Left lung (tissue), 10 donors: ENCODE measurements around the gene NOTCH1. TPM values are rescaled to one million over a fixed set of nuclear protein-coding genes. Genes with fewer than 3 reads are reported as not detected.

Source experiments
- ATAC-seq: fragments of 200-7000 bp; cut with Tn5 transposase; one replicate; pipeline ENCODE4 v1.9.1; 2020; ENCODE audit warnings: moderate library complexity
- DNase-seq, 4 donors: peaks; one replicate each; pipeline ENCODE4 v3.0.0-alpha.2; 2013 to 2020
- H3K27ac ChIP-seq, 2 donors: fragments of 200-600 bp; sonication (generic) in 1 of 2; one replicate each; pipeline versions ENCODE4 v1.5.0 to v1.8.0; 2020 to 2021
- H3K27me3 ChIP-seq, 2 donors: fragments of 200-600 bp; sonication (generic) in 1 of 2; one replicate each; pipeline versions ENCODE4 v1.5.0 to v1.8.0; 2020 to 2021
- H3K36me3 ChIP-seq, 2 donors: fragments of 200-600 bp; sonication (generic) in 1 of 2; one replicate each; pipeline versions ENCODE4 v1.5.0 to v1.8.0; 2020 to 2021
- H3K4me1 ChIP-seq, 2 donors: fragments of 200-600 bp; one replicate each; pipeline ENCODE4 v1.8.0; 2021
- H3K4me3 ChIP-seq, 2 donors: fragments of 200-600 bp; sonication (generic) in 1 of 2; one replicate each; pipeline versions ENCODE4 v1.5.0 to v1.8.0; 2020 to 2021; ENCODE audit warnings: mild to moderate bottlenecking in 1 of 2
- H3K9me3 ChIP-seq, 2 donors: fragments of 200-600 bp; sonication (generic) in 1 of 2; one replicate each; pipeline versions ENCODE4 v1.5.0 to v1.8.0; 2020 to 2021
- CTCF ChIP-seq, 2 donors: fragments of 200-600 bp; sonication (generic) in 1 of 2; IDR thresholded peaks; one replicate each; pipeline versions ENCODE4 v1.5.0 to v1.8.0; 2021; ENCODE audit warnings: antibody characterized with exemption in 2 of 2
- intact Hi-C, 2 donors: fragments of 100-400 bp; cut with DNase I; formaldehyde crosslinking; loops; one replicate each; pipeline versions ENCODE4 v1.11.2 to v1.14.2; 2022
- polyA plus RNA-seq, 6 donors: library from polyadenylated mRNA; unstranded; fragments of 120-200 nt; gene quantifications; one replicate each; pipeline ENCODE4 v1.2.1, GENCODE V29; 2013; ENCODE audit not compliant: insufficient read length in 6 of 6
- total RNA-seq, 2 donors: library from RNA; stranded (reverse); fragmentation: NEBNext Ultra II Directional; extraction: Animal tissue kit (Norgen Biotek cat#: 25700); gene quantifications; one replicate each; pipeline ENCODE4 v1.2.1, GENCODE V29; 2021
- donor health status: DM: no; HTN: yes; CAD: no.
- donor health status: DM: no; HTN: no; CAD: no.

Gene NOTCH1
- total and polyA plus RNA-seq, 8 donors = 21.7 to 102 (median 33.7) TPM

GRCh38 chr9:136493567-136493971, 52.3 kb downstream of the NOTCH1 start:
- no peak for TF ChIP-seq CTCF (IDR thresholded peaks at IDR 0.05)
- H3K9me3 ChIP-seq = no peaks in the 10 kb centered on the region
- no peaks in the 10 kb centered on the region for H3K27me3 ChIP-seq
- no peak for DNase-seq
- peaks cover 0 to 4% of the 10 kb centered on the region in 2 donors for H3K4me1 ChIP-seq
- no peak overlapping the region for H3K4me3 ChIP-seq
- peaks cover 0 to 49% of the 10 kb centered on the region in 2 donors for H3K36me3 ChIP-seq
- intact Hi-C loops = no loop called here
- H3K27ac ChIP-seq = peak overlapping the region in 1 of 2 donors; percentile 28
- ATAC-seq = no peak

- ATAC-seq = no peak
- Histone ChIP-seq H3K4me3 (no peak overlapping the region), H3K4me1 (peaks cover 0 to 9% of the 10 kb centered on the region in 2 donors), H3K9me3 (no peaks in the 10 kb centered on the region), H3K27ac (peak overlapping the region in 1 of 2 donors; percentile 28), H3K36me3 (peaks cover 0 to 44% of the 10 kb centered on the region in 2 donors), H3K27me3 (no peaks in the 10 kb centered on the region)
- DNase-seq = peak in 1 of 4 donors; percentile 59
- intact Hi-C loops = no loop called here
- no peak for TF ChIP-seq CTCF (IDR thresholded peaks at IDR 0.05)
Measured at GRCh38 chr9:136492978-136493522, 52.8 kb downstream of the NOTCH1 start.

GRCh38 chr9:136489731-136490130, 56.1 kb downstream of the NOTCH1 start:
- DNase-seq (peak in 1 of 4 donors; percentile 68), ATAC-seq (no peak)
- Histone ChIP-seq H3K27me3 (no peaks in the 10 kb centered on the region), H3K36me3 (peaks cover 0 to 11% of the 10 kb centered on the region in 2 donors), H3K4me3 (no peak overlapping the region), H3K9me3 (no peaks in the 10 kb centered on the region), H3K27ac (no peak overlapping the region), H3K4me1 (peaks cover 0 to 18% of the 10 kb centered on the region in 2 donors)
- intact Hi-C loops = loop anchor here (2.0 to 5.0 kb wide), 2 partner anchors 138 to 141 kb away; no protein-coding TSS in a partner anchor
- no peak for TF ChIP-seq CTCF (IDR thresholded peaks at IDR 0.05)

GRCh38 chr9:136488247-136489214, 57.3 kb downstream of the NOTCH1 start:
- Histone ChIP-seq H3K4me1 (peaks cover 7 to 30% of the 10 kb centered on the region in 2 donors), H3K4me3 (no peak overlapping the region), H3K9me3 (no peaks in the 10 kb centered on the region), H3K27ac (no peak overlapping the region), H3K27me3 (no peaks in the 10 kb centered on the region), H3K36me3 (no peaks in the 10 kb centered on the region)
- peak; percentile 97 for TF ChIP-seq CTCF (IDR thresholded peaks at IDR 0.05)
- ATAC-seq = peak; percentile 62
- intact Hi-C loops = loop anchor here (2.0 to 5.0 kb wide), 2 partner anchors 139 to 142 kb away; no protein-coding TSS in a partner anchor
- peak; percentile 45 to 94 (median 68) for DNase-seq

- peak in 1 of 4 donors; percentile 45 for DNase-seq
- intact Hi-C loops = loop anchor here (2.0 to 5.0 kb wide), 2 partner anchors 140 to 143 kb away; no protein-coding TSS in a partner anchor
- no peak overlapping the region for H3K4me3 ChIP-seq
- no peak overlapping the region for H3K27ac ChIP-seq
- no peak for ATAC-seq
- TF ChIP-seq CTCF (IDR thresholded peaks at IDR 0.05) = no peak
- no peaks in the 10 kb centered on the region for H3K27me3 ChIP-seq
- H3K4me1 ChIP-seq = peaks cover 7 to 31% of the 10 kb centered on the region in 2 donors
- no peaks in the 10 kb centered on the region for H3K9me3 ChIP-seq
- H3K36me3 ChIP-seq = no peaks in the 10 kb centered on the region
Measured at GRCh38 chr9:136487672-136488071, 58.2 kb downstream of the NOTCH1 start.
